ENCODE measurements around the gene FBXL7.

- TF ChIP-seq CTCF (IDR thresholded peaks at IDR 0.05; ENCODE audit: low read depth, low read length, missing input control) (no peak), ATF3 (IDR thresholded peaks at IDR 0.05) (no peak), SP1 (IDR thresholded peaks at IDR 0.05) (no peak)
These were observed 286.9 kb downstream of the FBXL7 start for GRCh38 chr5:15786884-15787283.

Measured in liver (tissue), 3 donors.